Measurements from ENCODE around the gene OR6S1.

DNA sequence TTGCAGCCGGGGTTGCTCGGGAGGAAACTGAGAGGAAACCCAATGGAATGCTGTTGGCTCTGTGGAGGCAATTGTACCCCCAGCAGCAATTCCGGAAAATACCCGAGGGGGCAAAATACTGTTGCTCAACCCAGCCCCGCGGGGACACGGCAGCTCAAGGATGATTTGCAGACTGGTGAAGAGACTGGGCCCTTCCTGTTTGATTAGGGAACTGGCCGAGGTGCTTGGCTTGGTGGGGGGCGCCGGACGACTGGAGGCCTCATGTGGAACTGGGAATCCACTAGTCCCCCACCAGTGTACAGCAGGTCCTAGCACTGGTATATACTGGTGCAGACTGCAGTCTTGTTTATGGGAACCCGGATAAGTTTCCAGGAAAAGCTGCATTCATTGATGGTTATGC, 40.0 kb downstream of the OR6S1 start:
- TF ChIP-seq, protein P1, sequence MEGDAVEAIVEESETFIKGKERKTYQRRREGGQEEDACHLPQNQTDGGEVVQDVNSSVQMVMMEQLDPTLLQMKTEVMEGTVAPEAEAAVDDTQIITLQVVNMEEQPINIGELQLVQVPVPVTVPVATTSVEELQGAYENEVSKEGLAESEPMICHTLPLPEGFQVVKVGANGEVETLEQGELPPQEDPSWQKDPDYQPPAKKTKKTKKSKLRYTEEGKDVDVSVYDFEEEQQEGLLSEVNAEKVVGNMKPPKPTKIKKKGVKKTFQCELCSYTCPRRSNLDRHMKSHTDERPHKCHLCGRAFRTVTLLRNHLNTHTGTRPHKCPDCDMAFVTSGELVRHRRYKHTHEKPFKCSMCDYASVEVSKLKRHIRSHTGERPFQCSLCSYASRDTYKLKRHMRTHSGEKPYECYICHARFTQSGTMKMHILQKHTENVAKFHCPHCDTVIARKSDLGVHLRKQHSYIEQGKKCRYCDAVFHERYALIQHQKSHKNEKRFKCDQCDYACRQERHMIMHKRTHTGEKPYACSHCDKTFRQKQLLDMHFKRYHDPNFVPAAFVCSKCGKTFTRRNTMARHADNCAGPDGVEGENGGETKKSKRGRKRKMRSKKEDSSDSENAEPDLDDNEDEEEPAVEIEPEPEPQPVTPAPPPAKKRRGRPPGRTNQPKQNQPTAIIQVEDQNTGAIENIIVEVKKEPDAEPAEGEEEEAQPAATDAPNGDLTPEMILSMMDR (IDR thresholded peaks at IDR 0.05), result no peak
- no peak for TF ChIP-seq POLR2A (IDR thresholded peaks at IDR 0.05)
